ENCODE data around the gene TUBD1. TPM values are rescaled to one million over a fixed set of nuclear protein-coding genes. Genes with fewer than 3 reads are reported as not detected.
A peak's percentile ranks its signal among the peaks of the same experiment; 100 is the strongest.
"Not testable (repeated sequence)": the region's sequence is repeated elsewhere in the genome, so short reads cannot be mapped to it uniquely, and the experiment has no call there.

The TUBD1 gene
- total RNA-seq, 2 experiments from 2014 or later, result 16.5 to 21.1 TPM

DNA sequence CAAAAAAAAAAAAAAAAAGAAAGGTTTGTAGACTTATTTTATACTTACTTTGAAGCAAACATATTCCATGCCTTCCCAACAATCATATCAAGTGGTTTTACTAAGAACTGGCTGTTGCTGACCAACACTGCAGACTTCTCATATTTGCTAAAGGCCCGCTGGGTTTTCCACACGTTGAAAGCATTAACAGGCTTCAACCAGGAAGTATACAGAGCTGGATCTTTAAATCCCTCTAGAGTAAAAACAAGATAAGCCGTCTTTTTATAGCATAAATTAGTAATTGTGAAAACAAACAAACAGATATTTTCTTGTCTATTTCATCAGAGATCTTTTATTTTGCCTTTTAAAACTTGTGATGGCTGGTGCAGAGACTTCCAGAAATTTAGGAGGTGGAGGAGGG lies 29.1 kb downstream of the TUBD1 start:
- no peak overlapping the region for H3K4me3 Mint-ChIP-seq
- peaks cover 20% of the 10 kb centered on the region for H3K36me3 Mint-ChIP-seq
- DNase-seq, result no peak
- no peaks in the 10 kb centered on the region for H3K27me3 Mint-ChIP-seq
- no peak overlapping the region for H3K27ac Mint-ChIP-seq
- POLR2A ChIA-PET, result interaction anchor here (0.7 kb wide), 1 partner anchor 1496 kb away, joined by 3 read pairs; no protein-coding TSS in a partner anchor
- peaks cover 5% of the 10 kb centered on the region for H3K4me1 Mint-ChIP-seq
- H3K9me3 Mint-ChIP-seq, result no peaks in the 10 kb centered on the region
- ATAC-seq (ENCODE audit: low read depth), result no peak

DNA sequence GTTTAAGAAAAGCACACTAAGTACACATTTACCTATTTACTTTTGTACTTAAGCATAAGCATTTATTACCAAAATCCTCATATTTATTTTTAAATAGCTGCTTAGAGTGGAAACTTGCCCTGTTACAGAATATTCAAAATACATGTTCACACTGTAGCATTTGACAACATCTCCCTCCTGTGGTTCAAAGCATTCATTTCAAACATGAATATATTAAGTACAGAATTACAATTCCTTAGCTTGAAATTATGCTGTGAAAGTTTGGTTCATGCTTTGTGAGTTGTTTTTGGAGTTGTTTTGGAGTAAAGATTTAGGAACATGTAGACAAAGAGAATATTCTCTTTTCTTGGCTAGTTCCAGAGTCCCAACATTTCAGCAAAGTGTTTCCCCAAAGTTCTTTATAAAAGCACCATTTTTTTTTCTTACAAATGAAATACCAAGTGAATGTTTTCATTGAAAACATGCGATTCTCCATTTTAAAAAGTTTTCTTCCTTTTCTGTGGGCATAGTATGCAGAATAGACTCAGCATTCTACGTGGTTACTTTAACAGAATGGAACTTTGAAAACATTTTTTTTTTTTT lies 33.2 kb downstream of the TUBD1 start:
- DNase-seq (no peak), ATAC-seq (ENCODE audit: low read depth) (peak; percentile 72)
- no peak overlapping the region for H3K27ac Mint-ChIP-seq
- POLR2A ChIA-PET, result interaction anchor here (1.3 to 2.9 kb wide), 4 partner anchors 19 to 106 kb away, joined by 5 to 11 read pairs (median 8); no protein-coding TSS in a partner anchor
- H3K4me1 Mint-ChIP-seq, result peaks cover 12% of the 10 kb centered on the region
- H3K4me3 Mint-ChIP-seq, result no peak overlapping the region
- H3K9me3 Mint-ChIP-seq, result no peaks in the 10 kb centered on the region
- H3K27me3 Mint-ChIP-seq, result no peaks in the 10 kb centered on the region
- peaks cover 15% of the 10 kb centered on the region for H3K36me3 Mint-ChIP-seq

DNA sequence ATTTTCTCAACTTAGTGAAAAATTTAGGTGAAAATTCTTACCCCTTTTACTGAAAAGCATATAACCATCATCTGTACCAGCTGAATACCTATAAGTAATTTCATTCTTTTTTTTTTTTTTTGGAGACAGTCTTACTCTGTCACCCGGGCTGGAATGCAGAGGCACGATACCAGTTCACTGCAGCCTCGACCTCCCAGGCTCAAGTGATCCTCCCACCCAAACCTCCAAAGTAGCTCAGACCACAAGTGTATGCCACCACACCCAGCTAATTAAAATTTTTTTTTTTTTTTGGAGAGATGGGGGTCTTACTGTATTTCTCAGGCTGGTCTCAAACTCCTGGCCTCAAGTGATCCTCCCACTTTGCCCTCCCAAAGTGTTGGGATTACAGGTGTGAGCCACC lies 33.8 kb downstream of the TUBD1 start:
- DNase-seq, result no peak
- H3K36me3 Mint-ChIP-seq, result peaks cover 14% of the 10 kb centered on the region
- peaks cover 12% of the 10 kb centered on the region for H3K4me1 Mint-ChIP-seq
- no peaks in the 10 kb centered on the region for H3K9me3 Mint-ChIP-seq
- H3K27me3 Mint-ChIP-seq, result no peaks in the 10 kb centered on the region
- POLR2A ChIA-PET, result interaction anchor here (0.7 to 2.9 kb wide), 5 partner anchors 18 to 105 kb away, joined by 3 to 11 read pairs (median 6); no protein-coding TSS in a partner anchor
- H3K27ac Mint-ChIP-seq, result no peak overlapping the region
- H3K4me3 Mint-ChIP-seq, result no peak overlapping the region
- ATAC-seq (ENCODE audit: low read depth), result no peak

DNA sequence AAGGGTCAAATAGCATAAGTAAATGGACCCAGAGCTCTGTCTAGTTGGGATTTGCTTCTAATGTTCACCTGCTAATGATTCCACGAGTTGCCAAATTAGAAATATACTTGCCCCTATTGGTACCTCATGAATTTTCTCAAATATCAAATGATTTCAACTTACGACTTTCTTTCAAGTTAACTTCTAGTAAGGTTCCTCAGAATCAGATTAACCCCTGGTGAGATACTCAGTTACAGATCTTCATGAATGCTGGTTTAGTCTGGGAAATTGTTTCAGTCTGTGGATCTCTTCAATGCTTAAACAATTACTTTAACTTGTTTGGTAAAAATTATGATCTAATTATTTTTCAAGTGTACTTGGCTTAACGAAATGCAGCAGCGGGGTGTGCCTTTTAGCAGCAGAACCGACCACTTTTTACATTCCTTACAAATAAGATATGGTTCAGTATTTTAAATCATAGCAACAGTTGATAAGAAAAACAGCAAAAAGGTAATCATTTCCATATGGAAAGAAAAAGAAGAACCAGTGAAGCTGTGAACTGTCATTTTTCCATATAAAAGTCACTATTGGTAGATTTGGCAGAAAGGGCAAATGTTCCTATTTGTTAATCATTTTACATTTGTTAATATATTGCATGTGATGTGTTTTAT lies 34.5 kb downstream of the TUBD1 start:
- Mint-ChIP-seq H3K9me3 (no peaks in the 10 kb centered on the region), H3K27ac (no peak overlapping the region), H3K4me1 (peaks cover 16% of the 10 kb centered on the region), H3K27me3 (no peaks in the 10 kb centered on the region), H3K36me3 (peaks cover 13% of the 10 kb centered on the region), H3K4me3 (no peak overlapping the region)
- no peak for DNase-seq
- ATAC-seq (ENCODE audit: low read depth), result no peak
- POLR2A ChIA-PET, result interaction anchor here (0.7 to 2.9 kb wide), 5 partner anchors 18 to 104 kb away, joined by 3 to 11 read pairs (median 6); no protein-coding TSS in a partner anchor

DNA sequence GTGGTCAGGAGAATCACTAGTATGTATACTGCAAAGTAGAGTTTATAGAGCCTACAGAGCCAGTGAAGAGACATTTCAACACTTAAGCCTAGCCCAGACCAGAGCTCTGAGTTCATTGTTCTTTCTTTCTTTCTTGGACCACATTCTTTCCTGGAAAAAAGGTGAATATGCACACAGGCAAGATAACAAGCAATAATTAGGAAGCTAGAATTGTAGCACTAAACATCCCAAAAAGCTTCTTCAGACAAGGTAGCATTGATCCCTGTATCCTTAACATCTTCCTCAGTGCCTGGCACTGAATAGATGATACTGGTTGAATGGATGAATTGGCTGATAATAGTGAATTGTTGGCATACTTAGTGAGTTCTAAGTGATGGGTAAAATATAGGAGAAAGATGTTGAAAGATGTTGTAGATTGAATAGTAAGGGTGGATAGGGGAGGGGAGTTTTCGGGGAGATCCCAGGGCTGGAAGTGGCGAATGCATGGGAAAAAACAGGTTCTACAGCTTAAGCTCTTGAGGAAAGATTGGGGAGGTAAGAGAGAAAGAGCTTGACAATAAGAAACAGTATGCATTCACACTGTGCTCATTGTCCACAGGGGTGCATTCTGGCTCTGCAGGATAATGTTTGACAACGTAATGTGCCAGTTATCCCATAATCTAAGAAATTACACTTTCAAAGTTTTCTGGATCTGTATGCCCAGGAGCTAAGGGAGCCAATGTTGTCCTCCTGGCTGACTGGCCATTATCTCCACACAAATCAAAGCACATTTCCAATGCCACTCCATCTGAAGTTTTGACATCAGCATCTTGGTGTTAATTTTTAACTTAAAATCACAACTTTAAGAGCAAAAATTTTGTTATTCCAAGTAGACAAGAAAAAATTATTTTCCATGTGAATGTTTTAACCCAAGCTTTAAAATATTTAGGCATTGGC lies 35.6 kb downstream of the TUBD1 start:
- POLR2A ChIA-PET, result interaction anchor here (0.6 to 2.9 kb wide), 5 partner anchors 11 to 100 kb away, joined by 3 to 9 read pairs (median 4); no protein-coding TSS in a partner anchor
- H3K27ac Mint-ChIP-seq, result no peak overlapping the region
- ATAC-seq (ENCODE audit: low read depth) (no peak), DNase-seq (no peak)
- H3K36me3 Mint-ChIP-seq, result peaks cover 8% of the 10 kb centered on the region
- no peaks in the 10 kb centered on the region for H3K27me3 Mint-ChIP-seq
- H3K4me3 Mint-ChIP-seq, result no peak overlapping the region
- H3K4me1 Mint-ChIP-seq, result peaks cover 28% of the 10 kb centered on the region
- no peaks in the 10 kb centered on the region for H3K9me3 Mint-ChIP-seq

DNA sequence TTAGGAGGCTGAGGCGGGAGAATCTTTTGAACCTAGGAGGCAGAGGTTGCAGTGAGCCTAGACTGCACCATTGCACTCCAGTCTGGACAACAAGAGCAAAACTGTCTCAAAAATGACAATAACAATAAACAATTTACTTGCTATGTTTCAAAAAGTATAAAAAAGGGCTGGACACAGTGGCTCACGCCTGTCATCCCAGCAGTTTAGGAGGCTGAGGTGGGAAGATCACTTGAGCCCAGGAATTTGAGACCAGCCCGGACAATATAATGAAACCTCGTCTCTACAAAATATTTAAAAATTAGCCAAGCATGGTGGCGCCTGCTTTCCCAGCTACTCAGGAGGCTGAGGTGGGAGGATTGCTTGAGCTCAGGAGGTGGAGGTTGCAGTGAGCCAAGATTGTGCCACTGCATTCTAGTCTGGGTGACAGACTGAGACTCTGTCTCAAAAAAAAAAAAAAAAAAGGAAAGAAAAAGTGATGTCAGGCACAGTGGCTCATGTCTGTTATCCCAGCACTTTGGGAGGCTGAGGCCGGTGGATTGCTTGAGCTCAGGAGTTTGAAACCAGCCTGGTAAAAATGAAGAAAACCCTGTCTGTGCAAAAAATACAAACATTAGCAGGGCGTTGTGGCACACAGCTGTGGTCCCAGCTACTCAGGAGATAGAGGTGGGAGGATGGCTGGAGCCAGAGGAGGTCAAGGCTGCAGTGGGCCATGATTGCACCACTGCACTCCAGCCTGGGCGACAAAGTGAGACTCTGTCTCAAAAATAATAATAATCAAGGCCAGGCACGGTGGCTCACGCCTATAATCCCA lies 38.6 kb downstream of the TUBD1 start:
- H3K27ac Mint-ChIP-seq; H3K27me3 Mint-ChIP-seq; DNase-seq; ATAC-seq (ENCODE audit: low read depth); H3K36me3 Mint-ChIP-seq; H3K9me3 Mint-ChIP-seq; H3K4me3 Mint-ChIP-seq: not testable (repeated sequence)
- H3K4me1 Mint-ChIP-seq, result peaks cover 29% of the 10 kb centered on the region
- POLR2A ChIA-PET, result interaction anchor here (0.6 to 1.3 kb wide), 8 partner anchors 8 to 95 kb away, joined by 3 to 10 read pairs (median 4); partner anchors contain the start of genes RPS6KB1 and TUBD1

DNA sequence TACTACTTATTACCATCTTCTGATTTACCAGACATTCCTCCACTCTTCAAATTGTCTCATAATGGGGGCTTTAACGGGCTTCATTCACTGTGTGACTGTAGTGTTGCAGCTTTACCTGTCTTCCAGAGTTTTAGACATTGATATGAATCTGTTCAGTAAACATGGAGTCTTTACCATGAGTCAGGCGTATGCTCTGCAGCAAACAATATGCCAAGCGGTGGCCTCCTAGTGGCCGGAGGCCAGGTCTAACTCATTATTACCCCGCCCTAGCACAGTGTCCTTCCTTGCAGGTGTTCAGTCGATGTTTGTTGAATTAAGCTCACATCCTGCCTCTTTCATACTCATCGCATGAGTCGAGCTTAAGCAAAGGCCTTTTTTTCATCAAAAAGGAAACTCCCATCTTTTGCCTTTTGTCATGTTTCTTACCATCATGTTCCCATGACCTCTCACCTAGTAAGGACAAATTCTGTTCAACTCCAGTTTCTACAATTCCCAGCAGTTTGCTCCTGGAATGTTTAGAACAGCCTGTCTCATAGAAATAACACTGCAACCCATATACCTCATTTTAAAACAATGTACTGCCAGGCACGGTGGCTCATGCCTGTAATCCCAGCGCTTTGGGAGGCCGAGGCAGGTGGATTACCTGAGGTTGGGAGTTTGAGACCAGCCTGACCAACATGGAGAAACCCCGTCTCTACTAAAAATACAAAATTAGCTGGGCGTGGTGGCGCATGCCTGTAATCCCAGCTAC lies 39.4 kb downstream of the TUBD1 start:
- Mint-ChIP-seq H3K27me3 (no peaks in the 10 kb centered on the region), H3K4me1 (peaks cover 34% of the 10 kb centered on the region), H3K9me3 (no peaks in the 10 kb centered on the region), H3K36me3 (no peaks in the 10 kb centered on the region), H3K4me3 (no peak overlapping the region), H3K27ac (peak overlapping the region; percentile 64)
- POLR2A ChIA-PET, result interaction anchor here (0.6 to 1.3 kb wide), 10 partner anchors 10 to 100 kb away, joined by 3 to 10 read pairs (median 4); partner anchors contain the start of genes RPS6KB1 and TUBD1
- DNase-seq, result no peak
- ATAC-seq (ENCODE audit: low read depth), result peak; percentile 78

DNA sequence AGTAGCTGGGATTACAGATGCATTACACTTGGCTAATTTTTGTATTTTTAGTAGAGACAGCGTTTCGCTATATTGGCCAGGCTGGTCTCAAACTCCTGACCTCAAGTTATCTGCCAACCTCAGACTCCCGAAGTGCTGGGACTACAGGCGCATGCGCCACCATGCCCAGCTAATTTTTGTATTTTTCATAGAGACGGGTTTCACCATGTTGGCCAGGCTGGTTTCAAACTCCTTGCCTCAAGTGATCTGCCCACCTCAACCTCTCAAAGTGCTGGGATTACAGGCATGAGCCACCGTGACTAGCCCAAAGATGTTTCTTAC lies 39.9 kb downstream of the TUBD1 start:
- POLR2A ChIA-PET, result interaction anchor here (0.8 to 1.3 kb wide), 7 partner anchors 9 to 99 kb away, joined by 3 to 10 read pairs (median 4); partner anchors contain the start of genes RPS6KB1 and TUBD1
- not testable (repeated sequence) for DNase-seq; H3K9me3 Mint-ChIP-seq; ATAC-seq (ENCODE audit: low read depth); H3K27ac Mint-ChIP-seq; H3K36me3 Mint-ChIP-seq; H3K27me3 Mint-ChIP-seq; H3K4me3 Mint-ChIP-seq
- peaks cover 36% of the 10 kb centered on the region for H3K4me1 Mint-ChIP-seq

DNA sequence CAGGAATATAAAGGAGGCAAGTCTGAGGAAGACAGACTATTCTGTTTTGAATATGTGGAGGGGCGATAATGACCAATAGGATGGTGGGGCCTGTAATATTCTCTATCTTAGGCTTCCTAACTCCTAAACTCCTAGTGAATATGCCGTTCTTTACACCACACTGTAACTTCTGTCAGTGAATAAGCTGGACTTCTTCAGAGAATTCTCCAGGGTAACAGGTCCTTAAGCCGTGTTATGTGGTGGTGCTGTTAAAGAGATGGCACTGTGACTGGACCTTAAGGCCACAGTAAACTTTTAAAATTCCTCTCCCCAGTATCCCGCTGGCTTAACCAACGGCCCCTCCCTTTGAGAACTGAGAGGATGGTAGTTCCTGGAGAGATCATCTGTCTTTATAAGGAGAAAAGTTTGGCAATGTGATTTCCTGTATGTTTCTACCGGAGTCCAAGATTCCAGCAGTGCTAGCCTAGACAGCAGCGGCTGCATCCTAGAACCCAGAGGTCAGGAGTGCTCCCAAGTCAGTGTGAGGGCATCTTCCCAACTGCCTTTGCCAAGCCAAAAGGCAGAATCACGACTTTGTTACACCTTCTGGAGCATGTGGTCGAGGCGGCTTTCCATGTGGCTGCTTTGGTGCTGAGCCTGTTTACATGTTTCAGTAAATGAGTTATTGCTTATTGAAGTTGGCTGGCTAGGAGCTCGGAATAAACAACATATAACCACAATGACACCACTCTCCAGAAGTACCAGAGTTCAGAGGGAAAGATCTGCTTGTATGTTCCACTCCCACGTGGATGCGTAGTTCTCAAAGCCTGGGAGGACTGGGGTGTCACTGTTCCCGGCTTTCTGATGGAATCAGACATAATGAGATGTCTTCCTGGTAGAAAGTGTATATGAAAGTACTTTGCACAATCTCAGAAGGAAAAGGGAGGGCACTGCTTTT lies 41.0 kb downstream of the TUBD1 start:
- no peak for ATAC-seq (ENCODE audit: low read depth)
- Mint-ChIP-seq H3K4me3 (no peak overlapping the region), H3K4me1 (peaks cover 37% of the 10 kb centered on the region), H3K36me3 (no peaks in the 10 kb centered on the region), H3K9me3 (no peaks in the 10 kb centered on the region), H3K27me3 (no peaks in the 10 kb centered on the region), H3K27ac (no peak overlapping the region)
- no peak for DNase-seq
- POLR2A ChIA-PET, result interaction anchor here (1.0 to 1.1 kb wide), 2 partner anchors 14 to 98 kb away, joined by 4 to 5 read pairs; no protein-coding TSS in a partner anchor

DNA sequence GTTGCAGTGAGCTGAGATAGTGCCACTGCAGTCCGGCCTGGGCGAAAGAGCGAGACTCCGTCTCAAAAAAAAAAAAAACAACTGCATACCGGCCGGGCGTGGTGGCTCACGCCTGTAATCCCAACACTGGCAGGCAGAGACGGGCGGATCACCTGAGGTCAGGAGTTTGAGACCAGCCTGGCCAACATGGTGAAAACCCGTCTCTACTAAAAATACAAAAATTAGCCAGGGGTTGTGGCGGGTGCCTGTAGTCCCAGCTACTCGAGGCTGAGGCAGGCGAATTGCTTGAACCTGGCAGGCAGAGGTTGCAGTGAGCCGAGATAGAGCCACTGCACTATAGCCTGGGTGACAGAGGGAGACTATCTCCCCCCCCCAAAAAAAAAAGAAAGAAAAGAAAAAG lies 42.4 kb downstream of the TUBD1 start:
- H3K4me3 Mint-ChIP-seq; H3K36me3 Mint-ChIP-seq; H3K9me3 Mint-ChIP-seq; DNase-seq; ATAC-seq (ENCODE audit: low read depth); H3K27ac Mint-ChIP-seq; H3K27me3 Mint-ChIP-seq: not testable (repeated sequence)
- POLR2A ChIA-PET, result interaction anchor here (2.2 kb wide), 1 partner anchor 12 kb away, joined by 7 read pairs; no protein-coding TSS in a partner anchor
- H3K4me1 Mint-ChIP-seq, result peaks cover 43% of the 10 kb centered on the region

DNA sequence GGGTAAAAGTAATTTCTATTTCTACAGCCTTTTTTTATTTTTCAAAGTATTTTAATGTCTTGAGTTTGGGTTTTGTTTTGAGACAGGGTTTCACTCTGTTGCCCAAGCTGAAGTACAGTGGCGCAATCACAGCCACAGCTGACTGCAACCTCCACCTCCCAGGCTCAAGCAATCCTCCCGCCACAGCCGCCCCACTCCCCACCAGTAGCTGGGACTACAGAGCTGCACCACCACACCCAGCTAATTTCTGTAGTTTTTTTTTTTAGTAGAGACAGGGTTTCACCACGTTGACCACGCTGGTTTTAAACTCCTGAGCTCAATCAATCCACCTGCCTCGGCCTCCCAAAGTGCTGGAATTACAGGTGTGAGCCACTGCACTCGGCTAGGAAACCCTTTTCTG lies 44.0 kb downstream of the TUBD1 start:
- DNase-seq (no peak), ATAC-seq (ENCODE audit: low read depth) (peak; percentile 46)
- Mint-ChIP-seq H3K9me3 (no peaks in the 10 kb centered on the region), H3K27me3 (no peaks in the 10 kb centered on the region), H3K4me1 (peaks cover 49% of the 10 kb centered on the region), H3K36me3 (no peaks in the 10 kb centered on the region), H3K4me3 (peak overlapping the region; percentile 42), H3K27ac (peak overlapping the region; percentile 74)
- POLR2A ChIA-PET, result interaction anchor here (2.2 kb wide), 1 partner anchor 11 kb away, joined by 7 read pairs; no protein-coding TSS in a partner anchor
